ENCODE measurements around the gene ASAP2.
"Not testable (repeated sequence)": the region's sequence is repeated elsewhere in the genome, so short reads cannot be mapped to it uniquely, and the experiment has no call there.

ASAP2 gene

DNA sequence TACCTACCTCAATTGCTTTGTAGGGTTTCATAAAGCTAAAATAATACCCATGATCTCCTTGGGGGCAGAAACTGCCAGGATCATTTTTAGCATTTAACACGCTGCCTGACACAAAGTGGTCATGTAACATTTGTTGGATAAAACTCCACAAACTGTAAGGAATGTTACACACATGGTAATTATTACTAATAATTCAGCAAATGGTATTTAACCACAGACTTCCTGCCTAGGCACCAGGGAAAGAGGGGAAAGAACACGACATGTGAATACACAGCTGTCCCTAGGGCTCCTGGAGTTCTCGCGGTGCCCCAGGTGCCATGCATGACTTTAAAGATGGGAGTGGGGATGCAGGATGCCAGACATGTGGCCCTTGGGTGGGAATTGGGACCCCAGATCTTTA is 43.5 kb downstream of the ASAP2 start:
- H3K4me3 ChIP-seq (ENCODE audit: low read depth, low read length), result no peak overlapping the region

- H3K4me3 ChIP-seq (ENCODE audit: low read depth, low read length), result no peak overlapping the region
These were observed 44.0 kb downstream of the ASAP2 start for GRCh38 chr2:9250498-9251153.

- no peak overlapping the region for H3K4me3 ChIP-seq (ENCODE audit: low read depth, low read length)
These were observed 44.8 kb downstream of the ASAP2 start for GRCh38 chr2:9251154-9252001.

GRCh38 chr2:9252002-9252357 is 45.4 kb downstream of the ASAP2 start:
- H3K4me3 ChIP-seq (ENCODE audit: low read depth, low read length), result no peak overlapping the region

DNA sequence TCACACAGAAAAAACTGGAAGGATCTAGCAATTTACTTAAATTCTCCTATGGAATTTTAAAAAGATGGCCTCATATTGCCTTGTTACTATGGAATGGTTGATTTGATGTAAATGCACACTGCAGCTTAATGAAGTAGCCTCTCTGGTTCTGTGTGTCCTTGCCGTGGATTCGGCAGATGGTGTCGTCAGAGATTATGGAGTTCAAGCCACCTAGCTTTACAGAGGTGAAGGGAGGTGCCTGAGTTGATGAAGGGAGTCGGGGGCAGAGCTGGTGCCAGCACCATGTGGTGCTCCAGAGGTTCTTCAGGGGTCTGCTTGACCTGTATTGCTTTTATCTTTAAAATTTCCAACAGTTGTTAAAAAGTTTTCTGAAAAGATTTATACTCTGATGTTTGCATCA is 48.8 kb downstream of the ASAP2 start:
- no peak overlapping the region for H3K4me3 ChIP-seq (ENCODE audit: low read depth, low read length)

GRCh38 chr2:9256147-9256546 is 49.5 kb downstream of the ASAP2 start:
- no peak overlapping the region for H3K4me3 ChIP-seq (ENCODE audit: low read depth, low read length)

DNA sequence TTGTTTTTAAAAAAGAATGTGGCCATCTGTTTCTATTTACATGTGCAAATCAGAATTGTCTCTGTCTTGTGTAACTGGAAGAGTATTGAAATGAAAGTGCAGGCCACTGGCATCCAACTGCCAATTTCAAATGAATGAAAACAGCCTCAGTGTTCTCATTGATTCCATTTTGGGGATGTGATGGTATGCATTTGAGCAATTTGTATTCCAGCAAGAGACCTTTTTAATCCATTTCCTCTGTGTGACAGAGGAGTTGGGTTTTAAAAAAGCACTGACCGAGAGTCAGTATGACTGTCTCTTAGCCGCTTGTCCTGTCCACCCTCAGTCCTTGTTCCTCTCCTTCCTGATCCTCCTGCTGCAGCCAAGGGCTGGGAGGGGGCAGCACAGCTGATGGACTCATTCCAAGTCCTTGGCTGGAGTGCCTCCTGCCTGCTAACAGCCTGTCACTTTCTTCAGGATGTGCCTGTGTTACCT is 50.0 kb downstream of the ASAP2 start:
- no peak overlapping the region for H3K4me3 ChIP-seq (ENCODE audit: low read depth, low read length)

DNA sequence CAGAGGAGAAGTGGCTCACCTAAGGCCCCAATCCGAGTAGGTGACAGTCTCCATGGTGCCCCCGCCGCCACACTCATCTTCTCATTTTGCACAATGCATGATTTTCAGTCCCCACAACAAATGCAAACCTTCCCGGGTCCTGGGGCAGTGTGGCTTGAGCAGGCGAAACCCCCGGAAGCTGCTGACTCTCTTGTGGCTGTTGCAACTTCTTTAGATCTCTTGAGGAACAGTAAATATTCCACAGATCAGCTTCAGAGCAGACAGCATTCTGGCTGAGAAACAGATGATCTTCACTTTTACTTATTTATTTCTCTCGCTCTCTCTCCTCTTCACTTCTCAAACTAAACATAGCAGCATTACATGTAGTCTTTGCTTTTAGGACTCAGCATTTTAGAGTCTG is 51.9 kb downstream of the ASAP2 start:
- no peak overlapping the region for H3K4me3 ChIP-seq (ENCODE audit: low read depth, low read length)

DNA sequence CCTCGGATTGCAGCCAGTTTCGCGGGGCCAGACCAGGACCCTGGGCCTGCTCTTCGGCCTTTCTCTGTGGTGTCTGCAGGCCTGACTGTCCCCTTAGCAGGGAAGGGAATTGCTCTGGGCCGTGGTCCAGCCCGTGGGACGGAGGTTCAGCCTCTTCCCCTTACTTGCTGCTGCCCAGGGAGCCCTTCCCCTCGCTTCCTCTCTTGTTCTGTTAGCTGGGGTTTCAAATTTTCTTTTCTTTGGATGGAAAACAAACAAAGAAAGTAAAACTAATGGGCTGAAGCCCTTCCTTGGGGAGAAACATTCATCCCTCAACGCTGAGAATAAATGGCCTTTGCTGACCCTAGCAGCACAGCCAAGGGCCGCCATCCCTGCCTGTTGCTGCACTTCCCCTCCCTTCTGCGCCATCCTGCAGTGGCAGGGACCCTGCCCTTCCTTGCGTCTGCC is 52.4 kb downstream of the ASAP2 start:
- H3K4me3 ChIP-seq (ENCODE audit: low read depth, low read length), result no peak overlapping the region

DNA sequence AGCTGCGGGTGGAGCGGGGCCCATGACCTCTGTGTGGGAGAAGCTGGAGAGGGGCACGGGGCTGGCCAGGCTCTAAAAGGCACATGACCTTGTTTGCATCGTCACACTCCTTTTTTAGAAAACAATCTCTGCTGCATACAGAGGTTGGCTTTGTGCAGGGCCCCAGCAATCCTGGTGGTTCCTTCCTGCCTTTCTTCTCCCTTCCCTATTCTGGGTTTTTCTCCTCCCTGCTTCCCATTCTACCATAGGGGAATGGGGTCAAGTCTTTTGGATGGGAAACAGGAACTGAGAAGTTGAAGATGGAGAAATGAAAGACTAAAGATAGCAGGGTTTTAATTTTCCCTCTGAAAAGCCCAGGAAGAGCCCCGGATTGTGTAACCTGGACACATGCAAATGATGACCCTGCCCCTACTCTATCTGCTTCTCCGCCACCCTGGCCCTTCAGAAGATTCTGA is 53.9 kb downstream of the ASAP2 start:
- no peak overlapping the region for H3K4me3 ChIP-seq (ENCODE audit: low read depth, low read length)

GRCh38 chr2:9261231-9261883 is 54.7 kb downstream of the ASAP2 start:
- no peak overlapping the region for H3K4me3 ChIP-seq (ENCODE audit: low read depth, low read length)

- H3K4me3 ChIP-seq (ENCODE audit: low read depth, low read length), result no peak overlapping the region
These were observed 56.1 kb downstream of the ASAP2 start for GRCh38 chr2:9262671-9263171.

DNA sequence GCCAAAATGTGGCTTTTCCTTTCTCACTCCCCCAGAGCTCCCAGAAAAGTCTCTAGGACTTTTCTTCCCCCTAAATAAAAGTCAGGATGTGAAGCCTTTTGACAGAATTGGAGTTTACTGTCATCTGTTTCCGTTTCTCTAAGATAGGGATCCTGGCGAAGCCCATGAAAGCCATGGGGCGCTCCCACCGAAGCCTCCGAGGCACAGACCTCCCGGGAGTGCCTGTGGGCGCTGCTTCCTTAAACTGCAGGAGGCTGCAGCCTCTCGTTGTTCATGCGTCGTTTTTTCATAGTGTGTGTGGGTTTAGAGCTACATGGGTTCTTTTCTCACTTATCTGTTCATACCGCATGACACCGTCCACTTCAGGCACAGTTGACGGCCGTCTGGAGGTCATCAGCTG is 56.8 kb downstream of the ASAP2 start:
- H3K4me3 ChIP-seq (ENCODE audit: low read depth, low read length), result no peak overlapping the region

GRCh38 chr2:9264301-9264700 is 57.7 kb downstream of the ASAP2 start:
- no peak overlapping the region for H3K4me3 ChIP-seq (ENCODE audit: low read depth, low read length)

GRCh38 chr2:9266711-9267110 is 60.1 kb downstream of the ASAP2 start:
- no peak overlapping the region for H3K4me3 ChIP-seq (ENCODE audit: low read depth, low read length)

DNA sequence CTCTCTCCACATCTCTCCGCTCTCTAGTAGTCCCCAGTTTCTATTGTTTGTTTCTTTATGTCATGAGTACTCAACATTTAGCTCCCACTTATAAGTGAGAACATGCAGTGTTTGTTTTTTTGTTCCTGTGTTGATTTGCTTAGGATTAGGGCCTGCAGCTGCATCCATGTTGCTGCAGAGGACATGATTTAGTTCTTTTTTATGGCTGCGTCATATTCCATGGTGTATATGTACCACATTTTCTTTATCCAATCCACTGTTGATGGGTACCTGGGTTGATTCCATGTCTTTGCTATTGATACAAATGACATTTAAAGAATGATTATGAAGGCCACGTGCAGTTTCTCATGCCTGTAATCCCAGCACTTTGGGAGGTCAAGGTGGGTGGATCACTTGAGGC is 60.7 kb downstream of the ASAP2 start:
- H3K4me3 ChIP-seq (ENCODE audit: low read depth, low read length), result not testable (repeated sequence)

DNA sequence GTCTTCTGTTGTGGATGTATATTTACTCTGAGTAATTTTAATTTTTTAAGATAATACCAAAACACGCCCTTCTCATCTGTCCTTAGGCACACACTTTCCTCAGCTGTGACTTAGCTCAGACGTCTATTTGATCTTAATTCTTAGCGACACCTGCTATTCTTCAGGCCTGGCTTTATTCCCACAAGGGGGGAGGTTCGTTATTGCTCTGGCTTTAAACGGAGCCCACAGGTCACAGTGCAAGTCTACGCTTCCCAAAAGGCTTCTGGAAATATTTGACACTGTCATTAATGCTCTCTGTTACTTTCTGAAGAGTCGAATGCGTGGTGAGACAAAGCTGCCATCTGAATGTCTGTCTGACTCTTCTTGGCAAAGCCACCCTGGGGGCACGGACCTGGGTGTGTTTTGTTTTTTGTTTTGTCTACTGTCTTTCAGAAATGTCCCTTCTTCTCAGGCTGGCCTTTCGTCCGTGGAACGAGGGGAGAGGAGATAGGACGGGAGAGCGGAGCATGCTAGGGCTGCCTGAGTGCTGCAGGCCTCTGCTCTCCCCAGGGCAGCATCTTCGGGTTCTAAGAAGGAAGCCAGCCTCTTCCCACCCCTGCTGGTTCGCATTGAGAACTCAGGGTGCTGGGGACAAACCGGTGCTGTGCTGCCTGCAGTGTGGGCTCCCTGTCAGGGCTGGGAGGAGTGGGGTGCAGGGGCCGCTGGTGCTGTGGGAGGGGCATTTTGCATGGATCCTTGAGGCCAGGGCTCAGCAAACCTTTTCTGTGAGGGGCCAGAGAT is 61.9 kb downstream of the ASAP2 start:
- H3K4me3 ChIP-seq (ENCODE audit: low read depth, low read length), result no peak overlapping the region

- no peak overlapping the region for H3K4me3 ChIP-seq (ENCODE audit: low read depth, low read length)
These were observed 62.7 kb downstream of the ASAP2 start for GRCh38 chr2:9269295-9269694.

GRCh38 chr2:9269695-9270360 is 63.2 kb downstream of the ASAP2 start:
- H3K4me3 ChIP-seq (ENCODE audit: low read depth, low read length), result no peak overlapping the region

GRCh38 chr2:9271091-9271490 is 64.5 kb downstream of the ASAP2 start:
- no peak overlapping the region for H3K4me3 ChIP-seq (ENCODE audit: low read depth, low read length)

Measured in iPS-11a (cell line).